ENCODE measurements around the gene XNDC1N. TPM values are rescaled to one million over a fixed set of nuclear protein-coding genes. Genes with fewer than 3 reads are reported as not detected.

Gene XNDC1N
- 2.6 and 9.4 TPM in 2 replicates for total RNA-seq

GRCh38 chr11:71927820-71928736 lies at the start of gene XNDC1N:
Gene XNDC1N (minus strand): TSS chr11:71928594. CDS start chr11:71923353, 5,241 bp downstream.

GRCh38 chr11:71928737-71929443 lies 496 bp upstream of the XNDC1N start, which contains the start of gene RNF121:
Gene RNF121 (plus strand): TSS chr11:71929046. CDS start chr11:71929062, 16 bp downstream.

Other genes starting within 250 kb of the XNDC1N start
- gene DEFB108B, start 95.4 kb downstream of the XNDC1N start, total RNA-seq = not detected in 2 replicates
- gene DEFB131B, start 50.1 kb downstream of the XNDC1N start, total RNA-seq = not detected in 2 replicates
- 94.4 and 97.8 TPM in 2 replicates for gene RNF121, start 452 bp upstream of the XNDC1N start, total RNA-seq
- 7.0 and 9.1 TPM in 2 replicates for gene IL18BP, start 70.3 kb upstream of the XNDC1N start, total RNA-seq
- 114 and 117 TPM in 2 replicates for gene NUMA1, start 151.9 kb upstream of the XNDC1N start, total RNA-seq
- gene LRRC51, start 152.3 kb upstream of the XNDC1N start, total RNA-seq = 3.2 and 4.2 TPM in 2 replicates
- gene LAMTOR1, start 174.7 kb upstream of the XNDC1N start, total RNA-seq = 92.9 and 119 TPM in 2 replicates
- not detected in 2 replicates for gene TOMT, start 177.3 kb upstream of the XNDC1N start, total RNA-seq
- 22.8 and 26.6 TPM in 2 replicates for gene ANAPC15, start 184.1 kb upstream of the XNDC1N start, total RNA-seq
- not detected in 2 replicates for gene FOLR3, start 207.1 kb upstream of the XNDC1N start, total RNA-seq